ENCODE data around the gene ZNF831. TPM values are rescaled to one million over a fixed set of nuclear protein-coding genes. Genes with fewer than 3 reads are reported as not detected.

ZNF831 gene
- total RNA-seq, 1 donor from 2014 or later = not detected

- H3K27me3 Mint-ChIP-seq (ENCODE audit: low read depth, unreplicated experiment) = peaks cover 24% of the 10 kb centered on the region
- Histone ChIP-seq H3K36me3 (ENCODE audit: insufficient read depth, low read length) (no peaks in the 10 kb centered on the region), H3K4me2 (ENCODE audit: low read length) (no peak overlapping the region), H3K27ac (ENCODE audit: low read depth, low read length) (no peak overlapping the region), H4K20me1 (ENCODE audit: insufficient read depth, low read length) (no peaks in the 10 kb centered on the region), H3K79me2 (ENCODE audit: insufficient read depth, low read length) (no peaks in the 10 kb centered on the region), H3K27me3 (ENCODE audit: insufficient read depth, low read length) (no peaks in the 10 kb centered on the region), H2AFZ (ENCODE audit: low read depth, low read length) (no peak overlapping the region), H3K9ac (ENCODE audit: low read length) (no peak overlapping the region), H3K9me3 (ENCODE audit: insufficient read depth, low read depth, low read length) (no peaks in the 10 kb centered on the region), H3K4me3 (ENCODE audit: insufficient read depth, low read depth, low read length) (no peak overlapping the region), H3K4me1 (ENCODE audit: insufficient read depth, low read length) (no peaks in the 10 kb centered on the region)
- peaks cover 8% of the 10 kb centered on the region for H3K9me3 Mint-ChIP-seq (ENCODE audit: unreplicated experiment)
- H3K27ac Mint-ChIP-seq (ENCODE audit: unreplicated experiment) = no peak overlapping the region
- DNase-seq (ENCODE audit: low read depth) (no peak), FAIRE-seq (no peak)
- no peak overlapping the region for H3K4me3 Mint-ChIP-seq (ENCODE audit: unreplicated experiment)
- H3K36me3 Mint-ChIP-seq (ENCODE audit: low read depth, unreplicated experiment) = no peaks in the 10 kb centered on the region
- TF ChIP-seq, protein P1, sequence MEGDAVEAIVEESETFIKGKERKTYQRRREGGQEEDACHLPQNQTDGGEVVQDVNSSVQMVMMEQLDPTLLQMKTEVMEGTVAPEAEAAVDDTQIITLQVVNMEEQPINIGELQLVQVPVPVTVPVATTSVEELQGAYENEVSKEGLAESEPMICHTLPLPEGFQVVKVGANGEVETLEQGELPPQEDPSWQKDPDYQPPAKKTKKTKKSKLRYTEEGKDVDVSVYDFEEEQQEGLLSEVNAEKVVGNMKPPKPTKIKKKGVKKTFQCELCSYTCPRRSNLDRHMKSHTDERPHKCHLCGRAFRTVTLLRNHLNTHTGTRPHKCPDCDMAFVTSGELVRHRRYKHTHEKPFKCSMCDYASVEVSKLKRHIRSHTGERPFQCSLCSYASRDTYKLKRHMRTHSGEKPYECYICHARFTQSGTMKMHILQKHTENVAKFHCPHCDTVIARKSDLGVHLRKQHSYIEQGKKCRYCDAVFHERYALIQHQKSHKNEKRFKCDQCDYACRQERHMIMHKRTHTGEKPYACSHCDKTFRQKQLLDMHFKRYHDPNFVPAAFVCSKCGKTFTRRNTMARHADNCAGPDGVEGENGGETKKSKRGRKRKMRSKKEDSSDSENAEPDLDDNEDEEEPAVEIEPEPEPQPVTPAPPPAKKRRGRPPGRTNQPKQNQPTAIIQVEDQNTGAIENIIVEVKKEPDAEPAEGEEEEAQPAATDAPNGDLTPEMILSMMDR (IDR thresholded peaks at IDR 0.05; ENCODE audit: insufficient read depth, low read depth, low read length) = no peak
- no peak for TF ChIP-seq EZH2 (IDR thresholded peaks at IDR 0.05; ENCODE audit: insufficient read depth, low read length)
- H3K4me1 Mint-ChIP-seq (ENCODE audit: low read depth, unreplicated experiment) = peaks cover 10% of the 10 kb centered on the region
Observed at GRCh38 chr20:59247731-59248684, 84.4 kb downstream of the ZNF831 start.

- Histone ChIP-seq H3K36me3 (ENCODE audit: insufficient read depth, low read length) (no peaks in the 10 kb centered on the region), H3K9ac (ENCODE audit: low read length) (no peak overlapping the region), H3K4me3 (ENCODE audit: insufficient read depth, low read depth, low read length) (no peak overlapping the region), H4K20me1 (ENCODE audit: insufficient read depth, low read length) (no peaks in the 10 kb centered on the region), H3K27me3 (ENCODE audit: insufficient read depth, low read length) (no peaks in the 10 kb centered on the region), H3K4me1 (ENCODE audit: insufficient read depth, low read length) (no peaks in the 10 kb centered on the region), H3K9me3 (ENCODE audit: insufficient read depth, low read depth, low read length) (no peaks in the 10 kb centered on the region), H3K4me2 (ENCODE audit: low read length) (no peak overlapping the region), H3K27ac (ENCODE audit: low read depth, low read length) (no peak overlapping the region), H2AFZ (ENCODE audit: low read depth, low read length) (no peak overlapping the region), H3K79me2 (ENCODE audit: insufficient read depth, low read length) (no peaks in the 10 kb centered on the region)
- TF ChIP-seq, protein P1 (IDR thresholded peaks at IDR 0.05; ENCODE audit: insufficient read depth, low read depth, low read length) = no peak
- TF ChIP-seq EZH2 (IDR thresholded peaks at IDR 0.05; ENCODE audit: insufficient read depth, low read length) = no peak
- Mint-ChIP-seq H3K4me3 (ENCODE audit: unreplicated experiment) (no peak overlapping the region), H3K36me3 (ENCODE audit: low read depth, unreplicated experiment) (no peaks in the 10 kb centered on the region), H3K27me3 (ENCODE audit: low read depth, unreplicated experiment) (peaks cover 29% of the 10 kb centered on the region), H3K4me1 (ENCODE audit: low read depth, unreplicated experiment) (peaks cover 14% of the 10 kb centered on the region), H3K27ac (ENCODE audit: unreplicated experiment) (no peak overlapping the region), H3K9me3 (ENCODE audit: unreplicated experiment) (peaks cover 8% of the 10 kb centered on the region)
- FAIRE-seq (no peak), DNase-seq (ENCODE audit: low read depth) (no peak)
Observed at GRCh38 chr20:59250293-59250692, 86.7 kb downstream of the ZNF831 start.

- Histone ChIP-seq H3K9me3 (ENCODE audit: insufficient read depth, low read depth, low read length) (no peaks in the 10 kb centered on the region), H3K4me2 (ENCODE audit: low read length) (no peak overlapping the region), H2AFZ (ENCODE audit: low read depth, low read length) (no peak overlapping the region), H3K27me3 (ENCODE audit: insufficient read depth, low read length) (no peaks in the 10 kb centered on the region), H3K79me2 (ENCODE audit: insufficient read depth, low read length) (no peaks in the 10 kb centered on the region), H3K4me1 (ENCODE audit: insufficient read depth, low read length) (no peaks in the 10 kb centered on the region), H3K36me3 (ENCODE audit: insufficient read depth, low read length) (no peaks in the 10 kb centered on the region), H3K9ac (ENCODE audit: low read length) (no peak overlapping the region), H4K20me1 (ENCODE audit: insufficient read depth, low read length) (no peaks in the 10 kb centered on the region), H3K4me3 (ENCODE audit: insufficient read depth, low read depth, low read length) (no peak overlapping the region), H3K27ac (ENCODE audit: low read depth, low read length) (no peak overlapping the region)
- Mint-ChIP-seq H3K27ac (ENCODE audit: unreplicated experiment) (no peak overlapping the region), H3K4me3 (ENCODE audit: unreplicated experiment) (no peak overlapping the region), H3K9me3 (ENCODE audit: unreplicated experiment) (peaks cover 8% of the 10 kb centered on the region), H3K4me1 (ENCODE audit: low read depth, unreplicated experiment) (peaks cover 10% of the 10 kb centered on the region), H3K27me3 (ENCODE audit: low read depth, unreplicated experiment) (peaks cover 27% of the 10 kb centered on the region), H3K36me3 (ENCODE audit: low read depth, unreplicated experiment) (no peaks in the 10 kb centered on the region)
- no peak for FAIRE-seq
- TF ChIP-seq EZH2 (IDR thresholded peaks at IDR 0.05; ENCODE audit: insufficient read depth, low read length) = no peak
- TF ChIP-seq, protein P1 (IDR thresholded peaks at IDR 0.05; ENCODE audit: insufficient read depth, low read depth, low read length) = no peak
- DNase-seq (ENCODE audit: low read depth) = no peak
Observed at GRCh38 chr20:59253325-59253724, 89.7 kb downstream of the ZNF831 start.

All from astrocyte (in vitro differentiated cells and primary cell).